Gastrocnemius medialis (tissue), 4 donors: ENCODE results near the gene SEMA4B. TPM values are rescaled to one million over a fixed set of nuclear protein-coding genes. Genes with fewer than 3 reads are reported as not detected.

ENCODE experiments used
- ATAC-seq, 2 donors: fragments of 150-250 bp; one replicate each; pipeline ENCODE4 v1.9.1; 2016
- DNase-seq, 2 donors: peaks; one replicate each; pipeline ENCODE4 v3.0.0-alpha.2; 2019
- H3K27ac ChIP-seq, 4 donors: fragments of 200-600 bp; sonication (generic); 1 replicate in 1 of 4; 2 replicates in 3 of 4; pipeline ENCODE4 v1.5.1; 2016 to 2018; ENCODE audit warnings: mild to moderate bottlenecking in 2 of 4, moderate library complexity in 1 of 4
- H3K27me3 ChIP-seq, 3 donors: fragments of 200-600 bp; sonication (generic) in 2 of 3; 1 replicate in 1 of 3; 2 replicates in 2 of 3; pipeline versions ENCODE4 v1.5.1 to v1.6.0; 2016 to 2019; ENCODE audit warnings: mild to moderate bottlenecking in 1 of 3, moderate library complexity in 1 of 3
- H3K36me3 ChIP-seq, 2 donors: fragments of 200-600 bp; sonication (generic) in 1 of 2; one replicate each; pipeline ENCODE4 v1.5.1; 2017 to 2018
- H3K4me1 ChIP-seq, 2 donors: fragments of 200-600 bp; sonication (generic) in 1 of 2; one replicate each; pipeline ENCODE4 v1.5.1; 2016 to 2017; ENCODE audit warnings: mild to moderate bottlenecking in 2 of 2
- H3K4me3 ChIP-seq, 4 donors: fragments of 200-600 bp; sonication (generic) in 3 of 4; 1 replicate in 1 of 4; 2 replicates in 3 of 4; pipeline ENCODE4 v1.5.1; 2016 to 2019; ENCODE audit warnings: mild to moderate bottlenecking in 2 of 4
- H3K9me3 ChIP-seq, 3 donors: fragments of 200-600 bp; sonication (generic) in 2 of 3; 1 replicate in 1 of 3; 2 replicates in 2 of 3; pipeline ENCODE4 v1.5.1; 2016 to 2019
- POLR2A ChIP-seq, 2 donors: fragments of 450-650 bp; IDR thresholded peaks; one replicate each; pipeline ENCODE4 v1.6.1; 2017; ENCODE audit warnings: antibody characterized with exemption in 2 of 2, mild to moderate bottlenecking in 2 of 2, moderate library complexity in 2 of 2
- in situ Hi-C, 4 donors: fragments of 200-750 bp; cut with MboI; loops; one replicate each; pipeline versions ENCODE4 v1.15.0 to v1.8.0; 2017; ENCODE audit warnings: low sequenced_read_pairs in 4 of 4
- intact Hi-C: fragments of 100-400 bp; cut with DNase I; formaldehyde crosslinking; loops from one replicate; pipeline ENCODE4 v1.15.1; 2023; ENCODE audit warnings: low total_unique reads
- total RNA-seq, 4 donors: library from RNA; depleted of rRNA; stranded (reverse); fragments of >200 nt; gene quantifications; one replicate each; pipeline versions ENCODE4 v1.1.0 to v1.2.3, GENCODE V29; 2016
- TF ChIP-seq, protein P1 (sequence below), 5 experiments: fragments of 450-650 bp in 3 of 5; fragments of 200-600 bp in 2 of 5; sonication (generic) in 2 of 5; IDR thresholded peaks in 4 of 5; conservative IDR thresholded peaks in 1 of 5; 1 replicate in 4 of 5; 2 replicates in 1 of 5; pipeline ENCODE4 v1.5.1; 2016 to 2019; ENCODE audit warnings: antibody characterized with exemption in 5 of 5, mild to moderate bottlenecking in 3 of 5, moderate library complexity in 3 of 5

SEMA4B gene, protein sequence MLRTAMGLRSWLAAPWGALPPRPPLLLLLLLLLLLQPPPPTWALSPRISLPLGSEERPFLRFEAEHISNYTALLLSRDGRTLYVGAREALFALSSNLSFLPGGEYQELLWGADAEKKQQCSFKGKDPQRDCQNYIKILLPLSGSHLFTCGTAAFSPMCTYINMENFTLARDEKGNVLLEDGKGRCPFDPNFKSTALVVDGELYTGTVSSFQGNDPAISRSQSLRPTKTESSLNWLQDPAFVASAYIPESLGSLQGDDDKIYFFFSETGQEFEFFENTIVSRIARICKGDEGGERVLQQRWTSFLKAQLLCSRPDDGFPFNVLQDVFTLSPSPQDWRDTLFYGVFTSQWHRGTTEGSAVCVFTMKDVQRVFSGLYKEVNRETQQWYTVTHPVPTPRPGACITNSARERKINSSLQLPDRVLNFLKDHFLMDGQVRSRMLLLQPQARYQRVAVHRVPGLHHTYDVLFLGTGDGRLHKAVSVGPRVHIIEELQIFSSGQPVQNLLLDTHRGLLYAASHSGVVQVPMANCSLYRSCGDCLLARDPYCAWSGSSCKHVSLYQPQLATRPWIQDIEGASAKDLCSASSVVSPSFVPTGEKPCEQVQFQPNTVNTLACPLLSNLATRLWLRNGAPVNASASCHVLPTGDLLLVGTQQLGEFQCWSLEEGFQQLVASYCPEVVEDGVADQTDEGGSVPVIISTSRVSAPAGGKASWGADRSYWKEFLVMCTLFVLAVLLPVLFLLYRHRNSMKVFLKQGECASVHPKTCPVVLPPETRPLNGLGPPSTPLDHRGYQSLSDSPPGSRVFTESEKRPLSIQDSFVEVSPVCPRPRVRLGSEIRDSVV
- 10 to 100 TPM in 1 of 4 donors, 1 to 10 TPM in 3; 2.1 to 12.1 (median 6.4) TPM for total RNA-seq

DNA sequence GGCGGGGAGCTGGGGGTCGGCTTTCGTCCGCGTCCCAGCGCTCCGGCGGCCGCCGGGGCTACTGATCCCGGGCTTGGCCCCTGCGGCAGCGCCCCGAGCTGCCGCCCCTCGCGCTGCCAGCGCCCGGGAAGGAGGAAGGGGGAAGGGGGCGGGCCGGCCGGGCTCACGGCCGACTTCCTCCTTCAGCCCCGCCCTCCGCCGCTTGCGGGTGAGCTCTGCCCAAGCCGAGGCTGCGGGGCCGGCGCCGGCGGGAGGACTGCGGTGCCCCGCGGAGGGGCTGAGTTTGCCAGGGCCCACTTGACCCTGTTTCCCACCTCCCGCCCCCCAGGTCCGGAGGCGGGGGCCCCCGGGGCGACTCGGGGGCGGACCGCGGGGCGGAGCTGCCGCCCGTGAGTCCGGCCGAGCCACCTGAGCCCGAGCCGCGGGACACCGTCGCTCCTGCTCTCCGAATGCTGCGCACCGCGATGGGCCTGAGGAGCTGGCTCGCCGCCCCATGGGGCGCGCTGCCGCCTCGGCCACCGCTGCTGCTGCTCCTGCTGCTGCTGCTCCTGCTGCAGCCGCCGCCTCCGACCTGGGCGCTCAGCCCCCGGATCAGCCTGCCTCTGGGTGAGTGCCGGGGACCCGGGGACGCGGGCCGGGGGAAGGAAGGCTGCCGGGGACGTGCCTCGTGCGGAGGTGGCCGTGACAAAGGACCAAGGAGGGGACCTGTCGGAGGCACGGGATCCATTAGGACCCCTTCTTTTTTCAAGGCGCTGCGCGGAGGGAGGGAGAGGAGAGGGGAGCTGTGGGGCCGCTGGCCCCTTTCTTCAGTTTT is at the start of gene SEMA4B:
SEMA4B (plus strand) TSS at position 201 of the 814 bp plus-strand sequence; CDS start at position 450, 249 bp downstream.
- H3K27ac ChIP-seq, result peak within 1 kb of the TSS; percentile 47 to 70 (median 60)
- in situ Hi-C loops (loop anchor here in 1 of 4 donors (25.0 kb wide), 1 partner anchor 289 kb away; the partner anchor contains the start of gene ARPIN), intact Hi-C loops (no loop called here)
- no peaks in the 10 kb centered on the region for H3K36me3 ChIP-seq
- peak; percentile 23 to 41 for DNase-seq
- no peaks in the 10 kb centered on the region for H3K27me3 ChIP-seq
- peak; percentile 75 to 82 for ATAC-seq
- peaks cover 9 to 13% of the 10 kb centered on the region in 2 donors for H3K4me1 ChIP-seq
- TF ChIP-seq, protein P1, sequence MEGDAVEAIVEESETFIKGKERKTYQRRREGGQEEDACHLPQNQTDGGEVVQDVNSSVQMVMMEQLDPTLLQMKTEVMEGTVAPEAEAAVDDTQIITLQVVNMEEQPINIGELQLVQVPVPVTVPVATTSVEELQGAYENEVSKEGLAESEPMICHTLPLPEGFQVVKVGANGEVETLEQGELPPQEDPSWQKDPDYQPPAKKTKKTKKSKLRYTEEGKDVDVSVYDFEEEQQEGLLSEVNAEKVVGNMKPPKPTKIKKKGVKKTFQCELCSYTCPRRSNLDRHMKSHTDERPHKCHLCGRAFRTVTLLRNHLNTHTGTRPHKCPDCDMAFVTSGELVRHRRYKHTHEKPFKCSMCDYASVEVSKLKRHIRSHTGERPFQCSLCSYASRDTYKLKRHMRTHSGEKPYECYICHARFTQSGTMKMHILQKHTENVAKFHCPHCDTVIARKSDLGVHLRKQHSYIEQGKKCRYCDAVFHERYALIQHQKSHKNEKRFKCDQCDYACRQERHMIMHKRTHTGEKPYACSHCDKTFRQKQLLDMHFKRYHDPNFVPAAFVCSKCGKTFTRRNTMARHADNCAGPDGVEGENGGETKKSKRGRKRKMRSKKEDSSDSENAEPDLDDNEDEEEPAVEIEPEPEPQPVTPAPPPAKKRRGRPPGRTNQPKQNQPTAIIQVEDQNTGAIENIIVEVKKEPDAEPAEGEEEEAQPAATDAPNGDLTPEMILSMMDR (IDR thresholded peaks at IDR 0.05 in 4 of 5, conservative IDR thresholded peaks at IDR 0.05 in 1 of 5), result peak in 1 of 5 experiments; percentile 19
- peak in 1 of 2 donors; percentile 16 for TF ChIP-seq POLR2A (IDR thresholded peaks at IDR 0.05)
- H3K9me3 ChIP-seq, result no peaks in the 10 kb centered on the region
- H3K4me3 ChIP-seq, result peak within 1 kb of the TSS; percentile 62 to 91 (median 74)

DNA sequence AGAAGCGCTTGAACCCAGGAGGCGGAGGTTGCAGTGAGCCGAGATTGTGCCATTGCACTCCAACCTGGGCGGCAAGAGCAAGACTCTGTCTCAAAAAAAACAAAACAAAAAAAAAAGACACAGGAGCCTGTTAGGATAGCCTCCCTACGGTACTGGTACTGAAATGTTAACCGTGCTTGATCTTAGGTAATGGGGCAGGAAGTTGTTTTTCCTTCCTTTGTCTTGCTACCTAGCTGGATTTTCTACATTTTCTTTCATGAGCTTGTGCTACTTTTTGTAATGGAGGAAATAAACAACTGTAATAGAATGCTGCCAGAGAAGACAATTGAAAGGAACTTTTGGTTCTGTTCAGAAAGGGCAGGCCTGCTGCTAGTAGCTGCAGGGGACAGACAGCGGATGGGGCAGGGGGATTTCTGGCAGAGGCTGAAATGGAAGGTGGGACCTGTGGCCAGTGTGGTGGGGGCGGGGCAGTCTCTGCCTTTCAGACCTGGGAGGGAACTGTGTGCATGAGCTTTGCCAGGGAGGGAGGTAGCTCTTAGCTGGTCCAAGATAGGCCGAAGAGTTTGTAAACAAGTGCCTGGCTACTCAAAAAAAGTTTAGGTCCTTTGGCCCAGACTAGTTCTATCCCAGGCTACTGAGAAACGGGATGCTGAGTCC is 49.0 kb upstream of the SEMA4B start:
- no peak overlapping the region for H3K4me3 ChIP-seq
- H3K9me3 ChIP-seq, result no peaks in the 10 kb centered on the region
- no peaks in the 10 kb centered on the region for H3K27me3 ChIP-seq
- DNase-seq (no peak), ATAC-seq (no peak)
- in situ Hi-C loops, result no loop called here
- no peak for TF ChIP-seq POLR2A (IDR thresholded peaks at IDR 0.05)
- TF ChIP-seq, protein P1 (IDR thresholded peaks at IDR 0.05 in 4 of 5, conservative IDR thresholded peaks at IDR 0.05 in 1 of 5), result no peak
- peaks cover 0 to 7% of the 10 kb centered on the region in 2 donors for H3K4me1 ChIP-seq
- H3K36me3 ChIP-seq, result no peaks in the 10 kb centered on the region
- intact Hi-C loops, result no loop called here
- no peak overlapping the region for H3K27ac ChIP-seq

- DNase-seq, result no peak
- no peaks in the 10 kb centered on the region for H3K36me3 ChIP-seq
- TF ChIP-seq, protein P1 (IDR thresholded peaks at IDR 0.05 in 4 of 5, conservative IDR thresholded peaks at IDR 0.05 in 1 of 5), result no peak
- TF ChIP-seq POLR2A (IDR thresholded peaks at IDR 0.05), result no peak
- no peak for ATAC-seq
- intact Hi-C loops, result no loop called here
- in situ Hi-C loops, result no loop called here
- H3K4me3 ChIP-seq, result no peak overlapping the region
- H3K9me3 ChIP-seq, result no peaks in the 10 kb centered on the region
- H3K4me1 ChIP-seq, result peaks cover 7 to 14% of the 10 kb centered on the region in 2 donors
- no peaks in the 10 kb centered on the region for H3K27me3 ChIP-seq
- no peak overlapping the region for H3K27ac ChIP-seq
These were observed 47.5 kb upstream of the SEMA4B start for GRCh38 chr15:90153658-90154057.

GRCh38 chr15:90154246-90154645 is 46.9 kb upstream of the SEMA4B start:
- peak overlapping the region in 1 of 4 donors; percentile 34 for H3K27ac ChIP-seq
- H3K4me3 ChIP-seq, result no peak overlapping the region
- in situ Hi-C loops (no loop called here), intact Hi-C loops (no loop called here)
- TF ChIP-seq, protein P1 (IDR thresholded peaks at IDR 0.05 in 4 of 5, conservative IDR thresholded peaks at IDR 0.05 in 1 of 5), result no peak
- TF ChIP-seq POLR2A (IDR thresholded peaks at IDR 0.05), result no peak
- no peak for DNase-seq
- H3K27me3 ChIP-seq, result no peaks in the 10 kb centered on the region
- no peaks in the 10 kb centered on the region for H3K9me3 ChIP-seq
- peaks cover 7 to 15% of the 10 kb centered on the region in 2 donors for H3K4me1 ChIP-seq
- no peaks in the 10 kb centered on the region for H3K36me3 ChIP-seq
- ATAC-seq, result no peak
